ENCODE measurements around the gene ADAM22.

The ADAM22 gene

DNA sequence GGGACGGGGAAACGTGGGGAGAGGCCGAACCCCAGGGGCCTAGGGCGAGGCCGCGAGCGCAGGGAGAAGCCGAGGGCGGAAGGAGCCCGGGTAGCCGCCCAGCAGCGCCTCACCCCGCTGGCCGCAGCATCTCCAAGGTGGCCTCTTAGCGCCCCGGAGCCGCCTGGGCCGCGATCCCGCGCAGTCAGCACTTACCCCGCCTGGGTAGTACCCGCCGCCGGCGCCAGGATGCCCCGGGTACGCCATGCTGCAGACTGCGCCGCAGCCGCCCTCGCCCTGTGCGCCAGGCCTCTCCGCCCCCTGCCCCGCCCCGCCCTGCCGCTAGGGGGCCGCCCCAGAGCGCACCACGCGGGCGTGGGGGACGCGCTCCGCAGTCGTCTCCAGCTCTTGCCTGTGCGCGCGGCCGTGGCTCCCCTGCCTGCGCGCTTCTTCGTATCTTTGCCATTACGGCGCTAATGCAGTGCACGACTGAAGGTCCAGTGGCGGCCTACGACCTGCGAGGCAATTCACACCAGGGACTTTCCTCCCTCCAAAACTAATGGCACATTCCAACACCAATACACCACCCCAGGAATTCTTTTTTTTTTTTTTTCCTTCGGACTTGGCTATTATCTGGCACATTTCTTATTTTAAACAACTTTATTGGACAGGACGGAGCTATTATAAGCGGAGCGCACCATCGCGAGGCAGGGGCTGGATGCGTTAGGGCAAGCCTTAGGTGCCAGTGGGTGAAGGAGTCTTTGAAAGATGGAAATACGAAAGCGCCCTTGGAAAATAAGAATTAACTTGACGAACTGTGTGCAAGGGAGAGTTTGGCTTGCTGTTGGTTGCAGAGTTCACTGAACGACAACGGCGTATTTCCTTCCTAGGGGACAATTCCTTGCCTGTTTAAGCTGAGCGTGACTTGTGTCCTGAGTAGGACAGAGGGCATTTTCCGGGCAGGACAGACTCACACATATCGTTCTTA, 286.0 kb downstream of the ADAM22 start, which contains the start of gene SRI:
SRI (minus strand) TSS at position 258 of the 967 bp plus-strand sequence; CDS start at position 246, 12 bp downstream.
- Histone ChIP-seq H3K4me1 (ENCODE audit: control insufficient read depth, insufficient read depth, low read length) (peaks cover 2% of the 10 kb centered on the region; the same call in 1 of the 2 replicates), H3K36me3 (ENCODE audit: control insufficient read depth, insufficient read depth, low read length) (peaks cover 4% of the 10 kb centered on the region; the same call in 1 of the 2 replicates), H3K4me3 (ENCODE audit: low read length) (peak within 1 kb of the TSS; percentile 65), H3K9me3 (ENCODE audit: control insufficient read depth, insufficient read depth, low read length) (no peaks in the 10 kb centered on the region), H3K27me3 (ENCODE audit: control insufficient read depth, insufficient read depth, low read length) (no peaks in the 10 kb centered on the region), H3K27ac (ENCODE audit: low read length) (no peak within 1 kb of the TSS)
- DNase-seq (ENCODE audit: low read depth, low spot score), result no peak
- no CpG with 5 or more reads among the region's 75 CpGs for WGBS (ENCODE audit: insufficient coverage, insufficient read length)

DNA sequence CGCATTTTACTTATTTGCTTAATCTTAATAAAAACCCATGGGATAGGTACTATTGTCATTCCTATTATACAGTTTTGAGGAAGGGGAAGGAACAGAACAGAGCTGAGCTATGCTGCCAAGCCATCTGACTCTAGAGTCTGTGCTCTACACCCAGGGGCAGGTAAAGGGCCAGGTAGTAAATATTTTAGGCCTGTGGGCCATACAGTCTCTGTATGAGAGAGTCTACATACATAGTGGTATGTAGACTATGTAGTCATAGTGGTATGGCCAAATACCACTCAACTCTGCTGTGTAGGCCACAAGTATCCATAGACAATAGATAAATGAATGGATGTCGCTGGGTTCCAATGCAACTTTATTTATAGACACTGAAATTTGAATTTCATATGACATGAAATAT, 289.2 kb downstream of the ADAM22 start:
- no peak overlapping the region for H3K27ac ChIP-seq (ENCODE audit: low read length)
- no peaks in the 10 kb centered on the region; the same call in 1 of the 2 replicates for H3K4me1 ChIP-seq (ENCODE audit: control insufficient read depth, insufficient read depth, low read length)
- H3K4me3 ChIP-seq (ENCODE audit: low read length), result no peak overlapping the region
- no peaks in the 10 kb centered on the region for H3K27me3 ChIP-seq (ENCODE audit: control insufficient read depth, insufficient read depth, low read length)
- no peaks in the 10 kb centered on the region for H3K36me3 ChIP-seq (ENCODE audit: control insufficient read depth, insufficient read depth, low read length)
- no peak for DNase-seq (ENCODE audit: low read depth, low spot score)
- no peaks in the 10 kb centered on the region for H3K9me3 ChIP-seq (ENCODE audit: control insufficient read depth, insufficient read depth, low read length)
- no CpG with 5 or more reads among the region's 2 CpGs for WGBS (ENCODE audit: insufficient coverage, insufficient read length)

DNA sequence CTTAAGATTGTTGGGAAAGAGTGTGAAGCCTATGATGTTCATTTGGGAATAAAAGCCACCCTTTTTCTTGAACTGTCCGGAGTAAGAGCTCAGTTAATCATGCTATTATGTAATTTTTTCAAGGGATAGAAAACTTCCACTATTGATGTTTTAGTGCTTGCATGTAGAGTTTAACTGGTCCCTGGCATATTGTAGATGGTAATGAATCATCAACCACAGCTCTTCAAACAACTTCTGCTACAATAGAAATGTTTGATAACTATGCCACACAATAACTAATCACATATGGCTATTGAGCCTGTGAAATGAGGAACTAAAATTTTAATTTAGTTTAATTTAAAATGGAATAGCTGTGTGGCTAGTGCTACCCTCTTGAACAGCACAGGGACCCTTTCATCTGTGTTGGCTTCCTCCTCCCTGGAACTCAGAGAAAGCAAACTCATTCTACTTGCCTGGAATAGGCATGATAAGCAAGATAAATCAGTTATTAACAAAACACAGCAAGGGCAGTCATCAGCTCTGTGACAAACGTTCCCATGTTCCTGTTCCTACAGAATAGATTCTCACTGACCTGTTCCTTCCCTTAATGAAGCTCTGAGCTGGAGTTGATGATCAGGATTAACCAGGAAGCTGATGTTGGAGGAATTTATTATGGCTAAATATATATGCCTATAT, 290.7 kb downstream of the ADAM22 start:
- Histone ChIP-seq H3K36me3 (ENCODE audit: control insufficient read depth, insufficient read depth, low read length) (no peaks in the 10 kb centered on the region), H3K4me1 (ENCODE audit: control insufficient read depth, insufficient read depth, low read length) (no peaks in the 10 kb centered on the region), H3K9me3 (ENCODE audit: control insufficient read depth, insufficient read depth, low read length) (no peaks in the 10 kb centered on the region), H3K27ac (ENCODE audit: low read length) (no peak overlapping the region), H3K27me3 (ENCODE audit: control insufficient read depth, insufficient read depth, low read length) (no peaks in the 10 kb centered on the region), H3K4me3 (ENCODE audit: low read length) (no peak overlapping the region)
- no peak for DNase-seq (ENCODE audit: low read depth, low spot score)
- no CpG with 5 or more reads among the region's 2 CpGs for WGBS (ENCODE audit: insufficient coverage, insufficient read length)

DNA sequence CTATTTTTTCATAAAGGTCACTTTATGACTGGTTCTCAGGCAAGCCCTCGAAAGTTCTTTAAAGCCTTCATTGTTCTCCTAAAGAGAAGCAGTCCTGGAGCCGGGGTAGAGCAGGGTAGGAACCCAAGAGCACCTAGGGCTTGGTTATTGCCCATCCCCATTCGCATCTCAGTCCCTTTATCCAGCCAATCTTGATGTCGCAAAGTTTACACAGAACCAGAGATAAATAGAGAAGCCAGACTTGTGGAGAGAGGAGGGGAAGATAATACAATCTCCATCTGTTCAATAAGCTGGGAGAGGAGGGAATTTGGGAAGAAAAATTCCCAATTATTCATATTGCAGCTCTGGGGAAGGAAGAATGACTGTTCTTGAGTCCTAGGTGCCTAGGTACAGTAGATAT, 292.1 kb downstream of the ADAM22 start:
- DNase-seq (ENCODE audit: low read depth, low spot score), result no peak
- H3K27ac ChIP-seq (ENCODE audit: low read length), result no peak overlapping the region
- no peaks in the 10 kb centered on the region for H3K9me3 ChIP-seq (ENCODE audit: control insufficient read depth, insufficient read depth, low read length)
- no peaks in the 10 kb centered on the region for H3K27me3 ChIP-seq (ENCODE audit: control insufficient read depth, insufficient read depth, low read length)
- H3K36me3 ChIP-seq (ENCODE audit: control insufficient read depth, insufficient read depth, low read length), result no peaks in the 10 kb centered on the region
- H3K4me3 ChIP-seq (ENCODE audit: low read length), result no peak overlapping the region
- WGBS (ENCODE audit: insufficient coverage, insufficient read length), result no CpG with 5 or more reads among the region's 4 CpGs
- no peaks in the 10 kb centered on the region for H3K4me1 ChIP-seq (ENCODE audit: control insufficient read depth, insufficient read depth, low read length)

DNA sequence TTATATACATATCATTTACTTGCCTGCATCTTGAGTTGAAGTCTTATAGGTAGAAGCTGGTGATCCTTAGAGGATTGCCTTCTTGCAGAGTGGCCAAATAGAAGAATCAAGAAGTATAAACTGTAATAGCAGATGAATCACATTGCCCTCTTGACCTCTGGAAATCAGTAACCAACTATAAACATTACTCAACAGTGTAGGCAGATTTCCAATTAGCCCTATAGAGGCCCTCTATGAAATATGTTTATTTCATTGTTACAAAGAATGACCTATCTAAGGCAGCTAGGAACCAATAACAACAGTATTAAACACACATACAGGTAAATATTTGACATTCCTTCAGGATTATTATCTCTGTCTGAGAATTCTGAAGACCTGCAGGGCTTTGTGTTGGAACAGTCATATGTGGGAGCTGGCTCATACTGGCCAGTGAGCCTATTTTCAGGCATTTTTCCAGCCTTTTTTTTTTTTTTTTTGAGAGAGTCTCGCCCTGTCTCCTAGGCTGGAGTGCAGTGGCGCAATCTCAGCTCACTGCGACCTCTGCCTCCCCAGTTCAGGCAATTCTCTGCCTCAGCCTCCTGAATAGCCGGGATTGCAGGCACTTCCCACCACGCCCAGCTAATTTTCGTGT, 292.9 kb downstream of the ADAM22 start:
- no peaks in the 10 kb centered on the region for H3K4me1 ChIP-seq (ENCODE audit: control insufficient read depth, insufficient read depth, low read length)
- no peak overlapping the region for H3K4me3 ChIP-seq (ENCODE audit: low read length)
- H3K27me3 ChIP-seq (ENCODE audit: control insufficient read depth, insufficient read depth, low read length), result no peaks in the 10 kb centered on the region
- no CpG with 5 or more reads among the region's 6 CpGs for WGBS (ENCODE audit: insufficient coverage, insufficient read length)
- H3K9me3 ChIP-seq (ENCODE audit: control insufficient read depth, insufficient read depth, low read length), result no peaks in the 10 kb centered on the region
- H3K36me3 ChIP-seq (ENCODE audit: control insufficient read depth, insufficient read depth, low read length), result no peaks in the 10 kb centered on the region
- no peak for DNase-seq (ENCODE audit: low read depth, low spot score)
- H3K27ac ChIP-seq (ENCODE audit: low read length), result no peak overlapping the region

DNA sequence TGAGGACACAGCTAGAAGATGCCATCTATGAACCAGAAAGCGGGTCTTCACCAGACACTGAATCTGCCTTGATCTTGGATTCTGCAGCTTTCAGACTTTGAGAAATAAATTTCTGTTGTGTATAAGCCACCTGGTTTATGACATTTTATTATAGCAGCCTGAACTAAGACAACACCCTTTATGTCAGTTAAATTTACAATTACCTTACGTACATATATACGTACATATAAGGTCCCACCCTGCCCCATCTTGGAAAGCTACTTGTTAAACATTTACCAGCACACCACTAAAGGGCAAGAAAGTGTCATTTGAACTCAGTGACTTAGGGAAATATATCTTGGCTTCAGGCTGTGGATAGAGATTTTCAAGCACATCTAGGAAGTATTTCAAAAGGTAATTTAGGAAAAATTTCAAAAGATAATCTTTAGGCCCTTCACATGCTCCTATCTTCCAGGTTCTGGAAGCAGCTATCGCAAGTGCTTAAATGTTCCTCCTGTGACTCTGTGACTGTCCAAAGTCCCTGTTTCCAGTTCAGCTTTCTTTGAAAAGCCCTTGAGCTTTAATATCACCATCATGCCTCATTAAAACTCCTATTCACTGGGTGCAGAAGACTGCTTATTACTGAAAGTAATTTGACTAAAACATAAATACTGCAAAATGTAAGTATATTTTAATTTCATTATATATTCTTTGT, 295.4 kb downstream of the ADAM22 start:
- H3K27ac ChIP-seq (ENCODE audit: low read length), result no peak overlapping the region
- no peaks in the 10 kb centered on the region for H3K36me3 ChIP-seq (ENCODE audit: control insufficient read depth, insufficient read depth, low read length)
- H3K4me1 ChIP-seq (ENCODE audit: control insufficient read depth, insufficient read depth, low read length), result no peaks in the 10 kb centered on the region
- DNase-seq (ENCODE audit: low read depth, low spot score), result no peak
- no peak overlapping the region for H3K4me3 ChIP-seq (ENCODE audit: low read length)
- no CpG with 5 or more reads among the region's 4 CpGs for WGBS (ENCODE audit: insufficient coverage, insufficient read length)
- H3K9me3 ChIP-seq (ENCODE audit: control insufficient read depth, insufficient read depth, low read length), result no peaks in the 10 kb centered on the region
- no peaks in the 10 kb centered on the region for H3K27me3 ChIP-seq (ENCODE audit: control insufficient read depth, insufficient read depth, low read length)

DNA sequence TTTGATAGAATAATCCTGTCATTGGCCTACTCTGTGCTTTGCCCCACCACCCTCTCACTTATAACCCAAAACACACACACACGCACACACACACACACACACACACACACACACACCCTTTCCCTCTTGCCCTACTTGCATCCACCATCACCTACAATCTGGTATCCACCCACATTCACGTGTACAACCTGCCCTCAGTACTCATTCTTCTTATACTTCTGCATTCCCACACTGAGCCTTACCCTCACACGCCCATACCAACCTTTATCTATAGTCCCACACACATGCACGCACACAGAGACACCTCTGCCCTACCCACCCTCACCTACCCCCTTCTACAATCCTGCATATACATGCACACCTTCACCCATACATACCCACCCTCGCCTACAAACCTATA, 296.6 kb downstream of the ADAM22 start:
- Histone ChIP-seq H3K9me3 (ENCODE audit: control insufficient read depth, insufficient read depth, low read length) (no peaks in the 10 kb centered on the region), H3K36me3 (ENCODE audit: control insufficient read depth, insufficient read depth, low read length) (no peaks in the 10 kb centered on the region), H3K27me3 (ENCODE audit: control insufficient read depth, insufficient read depth, low read length) (no peaks in the 10 kb centered on the region), H3K27ac (ENCODE audit: low read length) (no peak overlapping the region), H3K4me3 (ENCODE audit: low read length) (no peak overlapping the region), H3K4me1 (ENCODE audit: control insufficient read depth, insufficient read depth, low read length) (no peaks in the 10 kb centered on the region)
- no peak for DNase-seq (ENCODE audit: low read depth, low spot score)
- 100% methylated on average over 4 of the region's 5 CpGs for WGBS (ENCODE audit: insufficient coverage, insufficient read length)

DNA sequence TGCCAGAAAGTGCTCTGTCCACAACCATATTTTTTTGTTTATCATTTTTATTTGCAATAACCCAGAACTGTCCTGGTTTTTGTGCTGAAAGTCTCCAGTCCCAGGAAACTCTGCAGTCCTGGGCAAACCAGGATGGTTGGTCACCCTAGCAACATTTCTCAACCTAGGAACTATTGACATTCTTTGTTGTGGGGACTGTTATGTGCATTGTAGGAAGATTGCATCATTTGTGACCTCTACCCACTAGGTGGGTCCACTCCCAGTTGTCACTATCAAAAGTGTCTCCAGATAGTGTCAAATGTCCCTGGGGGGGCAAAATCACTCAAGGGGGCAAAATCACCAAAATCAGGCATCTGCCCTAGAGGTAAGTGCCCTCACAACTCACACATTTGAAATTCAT, 299.8 kb downstream of the ADAM22 start:
- no peaks in the 10 kb centered on the region for H3K9me3 ChIP-seq (ENCODE audit: control insufficient read depth, insufficient read depth, low read length)
- H3K4me1 ChIP-seq (ENCODE audit: control insufficient read depth, insufficient read depth, low read length), result no peaks in the 10 kb centered on the region
- no peak overlapping the region for H3K27ac ChIP-seq (ENCODE audit: low read length)
- no peak overlapping the region for H3K4me3 ChIP-seq (ENCODE audit: low read length)
- H3K27me3 ChIP-seq (ENCODE audit: control insufficient read depth, insufficient read depth, low read length), result no peaks in the 10 kb centered on the region
- no peak for DNase-seq (ENCODE audit: low read depth, low spot score)
- no peaks in the 10 kb centered on the region for H3K36me3 ChIP-seq (ENCODE audit: control insufficient read depth, insufficient read depth, low read length)

DNA sequence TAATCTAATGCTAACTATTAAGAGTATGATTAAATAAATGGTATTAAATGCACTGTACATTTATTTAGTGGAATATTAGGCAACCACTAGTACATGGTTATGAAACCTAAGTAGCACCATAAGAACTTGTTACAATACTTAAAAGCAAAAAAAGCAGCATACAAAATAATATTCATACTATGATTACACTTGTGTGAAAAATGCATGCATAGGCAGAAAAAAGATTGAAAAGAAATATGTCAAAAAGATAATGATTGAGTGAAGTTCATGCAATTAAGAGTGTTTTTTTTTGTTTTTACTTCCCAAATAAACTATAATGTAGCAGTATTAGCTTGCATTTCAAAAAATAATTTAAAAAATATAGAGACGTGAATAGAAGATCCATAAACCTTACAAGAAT, 305.8 kb downstream of the ADAM22 start:
- Histone ChIP-seq H3K27me3 (ENCODE audit: control insufficient read depth, insufficient read depth, low read length) (no peaks in the 10 kb centered on the region), H3K27ac (ENCODE audit: low read length) (no peak overlapping the region), H3K4me1 (ENCODE audit: control insufficient read depth, insufficient read depth, low read length) (no peaks in the 10 kb centered on the region), H3K9me3 (ENCODE audit: control insufficient read depth, insufficient read depth, low read length) (no peaks in the 10 kb centered on the region), H3K4me3 (ENCODE audit: low read length) (no peak overlapping the region), H3K36me3 (ENCODE audit: control insufficient read depth, insufficient read depth, low read length) (no peaks in the 10 kb centered on the region)
- no CpG with 5 or more reads among the region's 1 CpG for WGBS (ENCODE audit: insufficient coverage, insufficient read length)
- DNase-seq (ENCODE audit: low read depth, low spot score), result no peak

DNA sequence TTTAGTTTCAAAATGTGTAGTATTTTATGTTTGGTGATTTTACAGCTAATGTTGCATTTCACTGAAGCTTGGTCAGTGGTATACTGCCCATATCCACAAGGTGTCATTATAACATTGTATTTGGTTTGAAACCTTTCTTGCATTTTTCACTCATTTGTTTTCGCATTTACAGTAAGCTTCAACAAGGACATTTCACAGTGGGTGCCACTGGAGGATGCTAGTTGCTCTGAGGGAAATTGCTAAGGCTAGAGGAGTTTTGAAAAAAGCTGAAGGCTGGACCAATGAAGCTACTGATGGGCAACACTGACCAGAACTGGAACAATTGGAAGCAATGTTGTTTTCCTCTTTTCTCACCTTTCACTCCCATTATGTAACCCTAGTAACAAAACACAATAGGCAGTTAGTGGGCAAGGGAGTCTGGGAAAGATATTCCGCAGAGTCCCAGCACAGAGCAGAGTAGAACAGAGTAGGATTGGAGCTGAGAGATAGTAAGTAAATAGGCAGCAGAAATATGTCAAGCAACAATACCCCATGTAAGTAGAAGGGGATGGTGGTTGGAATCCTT, 309.4 kb downstream of the ADAM22 start:
- H3K4me1 ChIP-seq (ENCODE audit: control insufficient read depth, insufficient read depth, low read length), result no peaks in the 10 kb centered on the region
- no peak overlapping the region for H3K4me3 ChIP-seq (ENCODE audit: low read length)
- no peaks in the 10 kb centered on the region for H3K9me3 ChIP-seq (ENCODE audit: control insufficient read depth, insufficient read depth, low read length)
- no CpG with 5 or more reads among the region's 2 CpGs for WGBS (ENCODE audit: insufficient coverage, insufficient read length)
- no peaks in the 10 kb centered on the region for H3K27me3 ChIP-seq (ENCODE audit: control insufficient read depth, insufficient read depth, low read length)
- DNase-seq (ENCODE audit: low read depth, low spot score), result peak; percentile 35
- no peak overlapping the region for H3K27ac ChIP-seq (ENCODE audit: low read length)
- no peaks in the 10 kb centered on the region for H3K36me3 ChIP-seq (ENCODE audit: control insufficient read depth, insufficient read depth, low read length)
